Ascending aorta (tissue), 2 donors: ENCODE data around the gene DRAXIN. TPM values are rescaled to one million over a fixed set of nuclear protein-coding genes. Genes with fewer than 3 reads are reported as not detected.

Experiments
- DNase-seq, 2 donors: peaks; one replicate each; pipeline ENCODE4 v3.0.0-alpha.2; 2019; ENCODE audit warnings: low spot score in 2 of 2
- H3K27ac ChIP-seq, 2 donors: fragments of 200-600 bp; sonication (generic); one replicate each; pipeline ENCODE4 v1.5.1; 2016 to 2017; ENCODE audit warnings: mild to moderate bottlenecking in 1 of 2
- H3K27me3 ChIP-seq: fragments of 200-600 bp; sonication (generic); one replicate; pipeline ENCODE4 v1.5.1; 2017
- H3K36me3 ChIP-seq, 2 donors: fragments of 200-600 bp; sonication (generic); one replicate each; pipeline ENCODE4 v1.5.1; 2016
- H3K4me1 ChIP-seq, 2 donors: fragments of 200-600 bp; sonication (generic); one replicate each; pipeline ENCODE4 v1.5.1; 2016 to 2017; ENCODE audit warnings: mild to moderate bottlenecking in 1 of 2
- H3K4me3 ChIP-seq, 2 donors: fragments of 200-600 bp; sonication (generic); one replicate each; pipeline ENCODE4 v1.5.1; 2016 to 2017; ENCODE audit warnings: mild to moderate bottlenecking in 1 of 2
- H3K9me3 ChIP-seq, 2 donors: fragments of 200-600 bp; sonication (generic); one replicate each; pipeline ENCODE4 v1.5.1; 2016
- CTCF ChIP-seq, 3 experiments: fragments of 200-600 bp in 2 of 3; fragments of 450-650 bp in 1 of 3; sonication (generic) in 2 of 3; IDR thresholded peaks; one replicate each; pipeline ENCODE4 v1.5.1; 2016 to 2019; ENCODE audit warnings: antibody characterized with exemption in 3 of 3, mild to moderate bottlenecking in 1 of 3, moderate library complexity in 1 of 3
- intact Hi-C: fragments of 100-400 bp; cut with DNase I; formaldehyde crosslinking; loops from one replicate; pipeline ENCODE4 v1.15.1; 2023
- total RNA-seq: library from RNA; depleted of rRNA; stranded (reverse); fragments of >200 nt; gene quantifications from one replicate; pipeline ENCODE4 v1.1.0, GENCODE V29; 2016

Gene DRAXIN
- total RNA-seq, 1 donor from 2014 or later, result 1.8 TPM

- peak; percentile 85 to 98 (median 98) for TF ChIP-seq CTCF (IDR thresholded peaks at IDR 0.05)
- Histone ChIP-seq H3K27ac (no peak overlapping the region), H3K4me1 (peaks cover 3% of the 10 kb centered on the region in 2 donors), H3K9me3 (no peaks in the 10 kb centered on the region), H3K36me3 (no peaks in the 10 kb centered on the region), H3K27me3 (no peaks in the 10 kb centered on the region), H3K4me3 (peak overlapping the region; percentile 34 to 58)
- peak; percentile 45 to 91 for DNase-seq
- intact Hi-C loops, result loop anchor here (1.0 kb wide), 1 partner anchor 69 kb away; no protein-coding TSS in a partner anchor
Observed at GRCh38 chr1:11719313-11720032, 28.0 kb downstream of the DRAXIN start.

- Histone ChIP-seq H3K36me3 (no peaks in the 10 kb centered on the region), H3K4me1 (peaks cover 3% of the 10 kb centered on the region in 2 donors), H3K4me3 (no peak overlapping the region), H3K9me3 (no peaks in the 10 kb centered on the region), H3K27me3 (no peaks in the 10 kb centered on the region), H3K27ac (no peak overlapping the region)
- TF ChIP-seq CTCF (IDR thresholded peaks at IDR 0.05), result no peak
- no peak for DNase-seq
- intact Hi-C loops, result no loop called here
Observed at GRCh38 chr1:11720033-11720376, 28.5 kb downstream of the DRAXIN start.

GRCh38 chr1:11720525-11720924 is 29.0 kb downstream of the DRAXIN start:
- Histone ChIP-seq H3K4me3 (no peak overlapping the region), H3K27ac (no peak overlapping the region), H3K36me3 (no peaks in the 10 kb centered on the region), H3K9me3 (no peaks in the 10 kb centered on the region), H3K4me1 (peaks cover 3% of the 10 kb centered on the region in 2 donors), H3K27me3 (no peaks in the 10 kb centered on the region)
- no peak for TF ChIP-seq CTCF (IDR thresholded peaks at IDR 0.05)
- DNase-seq, result peak in 1 of 2 donors; percentile 71
- intact Hi-C loops, result no loop called here

GRCh38 chr1:11721311-11721710 is 29.8 kb downstream of the DRAXIN start:
- peaks cover 3% of the 10 kb centered on the region in 2 donors for H3K4me1 ChIP-seq
- no peaks in the 10 kb centered on the region for H3K36me3 ChIP-seq
- intact Hi-C loops, result no loop called here
- H3K27ac ChIP-seq, result no peak overlapping the region
- TF ChIP-seq CTCF (IDR thresholded peaks at IDR 0.05), result no peak
- H3K9me3 ChIP-seq, result no peaks in the 10 kb centered on the region
- DNase-seq, result no peak
- no peak overlapping the region for H3K4me3 ChIP-seq
- no peaks in the 10 kb centered on the region for H3K27me3 ChIP-seq

- no peak for TF ChIP-seq CTCF (IDR thresholded peaks at IDR 0.05)
- H3K36me3 ChIP-seq, result no peaks in the 10 kb centered on the region
- H3K27ac ChIP-seq, result no peak overlapping the region
- H3K27me3 ChIP-seq, result no peaks in the 10 kb centered on the region
- peaks cover 3% of the 10 kb centered on the region in 2 donors for H3K4me1 ChIP-seq
- intact Hi-C loops, result no loop called here
- H3K9me3 ChIP-seq, result no peaks in the 10 kb centered on the region
- no peak overlapping the region for H3K4me3 ChIP-seq
- DNase-seq, result no peak
Observed at GRCh38 chr1:11722538-11722937, 31.0 kb downstream of the DRAXIN start.
